RWPE2 (cell line): Measurements from ENCODE around the gene ALAS1.
"Not testable (repeated sequence)": the region's sequence is repeated elsewhere in the genome, so short reads cannot be mapped to it uniquely, and the experiment has no call there.

Experiments used
- ATAC-seq: fragments of 200-7000 bp; cut with Tn5 transposase; 3 replicates; pipeline ENCODE4 v1.9.1; 2021; ENCODE audit warnings: low read depth
- DNase-seq: peaks from one replicate; pipeline ENCODE4 v3.0.0-alpha.2; 2020; ENCODE audit warnings: low spot score
- H3K27ac ChIP-seq: fragments of 450-650 bp; 2 replicates; pipeline ENCODE4 v1.5.1; 2017; ENCODE audit warnings: mild to moderate bottlenecking; ENCODE audit not compliant: poor library complexity, severe bottlenecking
- H3K27me3 ChIP-seq: fragments of 250-450 bp; sonication (Bioruptor Pico); 2 replicates; pipeline ENCODE4 v1.5.1; 2021; ENCODE audit warnings: mild to moderate bottlenecking, moderate library complexity; ENCODE audit not compliant: insufficient read depth, poor library complexity, severe bottlenecking
- H3K36me3 ChIP-seq: fragments of 250-450 bp; sonication (Bioruptor Pico); 2 replicates; pipeline ENCODE4 v1.5.1; 2020; ENCODE audit warnings: low read depth, mild to moderate bottlenecking, moderate library complexity
- H3K4me1 ChIP-seq: fragments of 250-450 bp; sonication (Bioruptor Pico); 2 replicates; pipeline ENCODE4 v1.5.1; 2021; ENCODE audit warnings: mild to moderate bottlenecking, moderate library complexity; ENCODE audit not compliant: insufficient read depth, poor library complexity, severe bottlenecking
- H3K4me3 ChIP-seq: fragments of 250-450 bp; sonication (Bioruptor Pico); 2 replicates; pipeline ENCODE4 v1.5.1; 2021; ENCODE audit warnings: mild to moderate bottlenecking, moderate library complexity; ENCODE audit not compliant: severe bottlenecking
- H3K9me3 ChIP-seq: fragments of 250-450 bp; sonication (Bioruptor Pico); 2 replicates; pipeline ENCODE4 v1.5.1; 2021; ENCODE audit warnings: mild to moderate bottlenecking, moderate library complexity; ENCODE audit not compliant: severe bottlenecking
- TF ChIP-seq, protein P1 (sequence below): fragments of 450-650 bp; IDR thresholded peaks from one replicate; pipeline ENCODE4 v1.5.1; 2017; ENCODE audit warnings: mild to moderate bottlenecking, moderate library complexity; ENCODE audit not compliant: poor library complexity, severe bottlenecking

Gene ALAS1

DNA sequence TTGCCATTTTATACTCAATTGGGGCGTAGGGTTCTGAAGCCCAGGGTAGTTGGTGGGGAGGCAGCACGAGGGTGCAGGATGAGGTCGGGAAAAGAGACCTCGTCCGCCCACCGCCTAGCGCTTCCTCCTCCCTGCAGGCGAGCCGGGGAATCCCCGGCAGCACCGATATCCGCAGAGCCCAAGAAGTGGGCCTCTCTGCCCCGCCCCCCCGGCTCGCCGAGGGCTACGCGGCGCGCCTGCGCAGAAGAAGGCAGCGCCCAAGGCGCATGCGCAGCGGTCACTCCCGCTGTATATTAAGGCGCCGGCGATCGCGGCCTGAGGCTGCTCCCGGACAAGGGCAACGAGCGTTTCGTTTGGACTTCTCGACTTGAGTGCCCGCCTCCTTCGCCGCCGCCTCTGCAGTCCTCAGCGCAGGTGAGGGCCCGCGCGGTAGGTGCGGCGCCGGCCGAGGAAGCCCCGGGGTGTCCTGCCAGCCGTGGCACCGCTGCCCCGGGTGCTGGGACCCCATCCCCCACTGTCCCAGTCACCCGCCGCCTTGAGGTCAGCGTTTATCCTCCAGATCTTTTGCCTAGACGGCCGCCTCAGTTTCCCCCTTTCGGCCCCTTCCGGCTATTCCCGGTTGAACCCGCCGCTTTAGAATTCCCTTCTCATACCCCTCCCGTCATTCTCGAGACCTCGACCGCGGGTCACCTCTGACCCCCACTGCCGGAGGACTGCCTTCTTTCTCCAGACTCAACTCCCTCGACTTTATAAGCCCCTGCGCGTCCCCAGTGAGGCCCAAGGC is at the start of gene ALAS1:
ALAS1 (plus strand) TSS at position 319 of the 784 bp plus-strand sequence. CDS start 1,082 bp downstream, outside the sequence.
- peak; percentile 85 for DNase-seq
- peak; percentile 75 for ATAC-seq
- H3K36me3 ChIP-seq: peaks cover 40% of the 10 kb centered on the region
- H3K9me3 ChIP-seq: no peaks in the 10 kb centered on the region
- no peaks in the 10 kb centered on the region for H3K27me3 ChIP-seq
- peaks cover 11% of the 10 kb centered on the region for H3K4me1 ChIP-seq
- TF ChIP-seq, protein P1, sequence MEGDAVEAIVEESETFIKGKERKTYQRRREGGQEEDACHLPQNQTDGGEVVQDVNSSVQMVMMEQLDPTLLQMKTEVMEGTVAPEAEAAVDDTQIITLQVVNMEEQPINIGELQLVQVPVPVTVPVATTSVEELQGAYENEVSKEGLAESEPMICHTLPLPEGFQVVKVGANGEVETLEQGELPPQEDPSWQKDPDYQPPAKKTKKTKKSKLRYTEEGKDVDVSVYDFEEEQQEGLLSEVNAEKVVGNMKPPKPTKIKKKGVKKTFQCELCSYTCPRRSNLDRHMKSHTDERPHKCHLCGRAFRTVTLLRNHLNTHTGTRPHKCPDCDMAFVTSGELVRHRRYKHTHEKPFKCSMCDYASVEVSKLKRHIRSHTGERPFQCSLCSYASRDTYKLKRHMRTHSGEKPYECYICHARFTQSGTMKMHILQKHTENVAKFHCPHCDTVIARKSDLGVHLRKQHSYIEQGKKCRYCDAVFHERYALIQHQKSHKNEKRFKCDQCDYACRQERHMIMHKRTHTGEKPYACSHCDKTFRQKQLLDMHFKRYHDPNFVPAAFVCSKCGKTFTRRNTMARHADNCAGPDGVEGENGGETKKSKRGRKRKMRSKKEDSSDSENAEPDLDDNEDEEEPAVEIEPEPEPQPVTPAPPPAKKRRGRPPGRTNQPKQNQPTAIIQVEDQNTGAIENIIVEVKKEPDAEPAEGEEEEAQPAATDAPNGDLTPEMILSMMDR: no peak
- H3K27ac ChIP-seq: peak within 1 kb of the TSS; percentile 11
- H3K4me3 ChIP-seq: peak within 1 kb of the TSS; percentile 90

DNA sequence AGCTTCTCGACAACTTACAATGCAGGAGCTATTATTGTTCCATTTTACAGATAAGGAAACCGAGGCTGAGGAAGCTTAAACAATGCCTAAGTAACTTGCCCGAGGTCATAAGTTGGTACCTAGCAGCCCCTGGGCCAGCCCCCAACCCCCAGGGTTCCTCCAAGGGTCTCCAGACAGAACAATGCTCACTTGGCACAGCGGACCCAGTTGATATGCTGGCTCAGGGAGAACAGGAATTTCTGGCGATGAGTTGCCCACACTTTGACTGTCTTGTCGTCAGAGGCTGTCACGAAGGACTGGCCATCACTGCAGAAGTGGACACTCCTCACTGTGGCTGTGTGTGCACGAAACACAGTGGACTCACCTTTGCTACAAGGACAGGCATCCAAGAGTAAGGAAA is 48.9 kb upstream of the ALAS1 start:
- Histone ChIP-seq H3K36me3 (peaks cover 50% of the 10 kb centered on the region), H3K27ac (no peak overlapping the region), H3K27me3 (no peaks in the 10 kb centered on the region), H3K4me3 (no peak overlapping the region), H3K4me1 (peaks cover 7% of the 10 kb centered on the region), H3K9me3 (no peaks in the 10 kb centered on the region)
- DNase-seq: no peak
- no peak for ATAC-seq
- TF ChIP-seq, protein P1: no peak

DNA sequence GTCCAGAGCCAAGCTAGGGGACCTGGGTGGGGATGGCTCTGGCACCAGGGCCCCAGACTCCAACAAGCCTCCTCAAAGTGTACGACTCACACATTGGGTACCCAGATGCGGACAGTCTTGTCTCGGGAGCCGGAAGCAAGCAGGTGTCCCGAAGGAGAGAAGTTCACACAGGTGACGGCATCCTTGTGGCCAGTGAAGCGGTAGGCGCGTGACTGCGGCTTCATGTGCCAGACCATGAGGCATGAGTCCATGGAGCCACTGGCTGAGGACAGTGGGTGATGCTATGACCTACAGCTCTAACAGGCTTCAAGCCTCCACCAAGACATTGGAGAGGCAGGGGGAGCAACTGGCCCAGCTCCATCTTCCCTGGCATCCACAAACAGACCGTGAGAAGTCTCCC is 48.2 kb upstream of the ALAS1 start:
- TF ChIP-seq, protein P1: no peak
- Histone ChIP-seq H3K36me3 (peaks cover 44% of the 10 kb centered on the region), H3K9me3 (no peaks in the 10 kb centered on the region), H3K27ac (no peak overlapping the region), H3K4me3 (no peak overlapping the region), H3K27me3 (no peaks in the 10 kb centered on the region), H3K4me1 (peaks cover 7% of the 10 kb centered on the region)
- DNase-seq (no peak), ATAC-seq (no peak)

DNA sequence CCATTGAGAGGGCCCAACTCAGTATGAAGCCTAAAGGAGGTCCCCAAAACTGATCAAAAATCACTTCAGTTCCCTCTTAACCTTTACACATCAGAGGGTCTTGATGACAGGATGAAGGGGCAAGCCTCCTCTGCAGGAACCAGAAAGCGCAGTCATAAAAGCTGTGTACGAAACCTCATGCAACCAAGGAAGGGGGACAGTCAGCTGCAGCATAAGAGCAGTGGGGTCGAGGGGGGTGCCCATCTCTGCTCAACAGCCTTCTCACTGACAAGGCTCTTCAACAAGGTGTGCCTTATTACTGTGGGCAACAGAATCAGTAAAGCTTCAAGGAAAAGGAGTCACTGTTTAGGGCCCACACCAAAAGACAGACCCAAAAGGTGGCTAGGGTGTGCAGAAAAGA is 47.6 kb upstream of the ALAS1 start:
- H3K4me3 ChIP-seq: no peak overlapping the region
- H3K27ac ChIP-seq: no peak overlapping the region
- H3K27me3 ChIP-seq: no peaks in the 10 kb centered on the region
- TF ChIP-seq, protein P1: no peak
- no peak for ATAC-seq
- H3K4me1 ChIP-seq: peaks cover 11% of the 10 kb centered on the region
- no peaks in the 10 kb centered on the region for H3K9me3 ChIP-seq
- peaks cover 39% of the 10 kb centered on the region for H3K36me3 ChIP-seq
- DNase-seq: no peak

DNA sequence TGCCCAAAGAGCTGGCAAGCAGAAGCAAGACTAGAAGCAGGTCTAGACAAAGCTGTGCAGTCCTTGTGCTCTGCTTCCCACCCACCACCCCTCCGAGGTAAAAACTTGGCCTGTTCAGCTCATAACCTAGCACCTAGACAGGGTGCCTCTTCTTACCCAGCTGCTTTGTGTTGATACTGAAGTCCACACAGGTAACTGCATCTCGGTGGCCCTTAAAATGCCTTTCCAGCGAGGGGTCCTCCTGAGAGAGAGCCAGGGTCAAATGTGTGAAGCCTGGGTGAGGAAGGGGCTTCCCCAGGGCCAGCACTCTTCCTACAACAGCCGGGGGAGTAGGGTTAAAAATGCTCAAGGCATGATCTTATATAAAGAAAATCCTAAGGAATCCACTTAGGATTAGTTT is 47.1 kb upstream of the ALAS1 start:
- peaks cover 37% of the 10 kb centered on the region for H3K36me3 ChIP-seq
- TF ChIP-seq, protein P1: no peak
- no peak overlapping the region for H3K27ac ChIP-seq
- H3K4me3 ChIP-seq: no peak overlapping the region
- no peaks in the 10 kb centered on the region for H3K9me3 ChIP-seq
- DNase-seq: no peak
- ATAC-seq: no peak
- peaks cover 11% of the 10 kb centered on the region for H3K4me1 ChIP-seq
- no peaks in the 10 kb centered on the region for H3K27me3 ChIP-seq

DNA sequence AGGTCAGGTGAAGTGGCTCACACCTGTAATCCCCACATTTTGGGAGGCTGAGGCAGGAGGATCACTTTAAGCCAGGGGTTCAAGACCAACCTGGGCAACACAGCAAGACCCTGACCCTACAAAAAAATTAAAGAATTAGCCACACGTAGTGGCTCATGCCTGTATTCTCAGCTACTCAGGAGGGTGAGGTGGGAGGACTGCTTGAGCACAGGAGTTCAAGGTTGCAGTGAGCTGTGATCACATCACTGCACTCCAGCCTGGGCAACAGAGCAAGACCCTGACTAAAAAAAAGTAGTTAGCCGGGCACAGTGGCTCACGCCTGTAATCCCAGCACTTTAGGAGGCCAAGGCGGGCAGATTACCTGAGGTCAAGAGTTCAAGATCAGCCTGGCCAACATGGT is 46.0 kb upstream of the ALAS1 start:
- H3K4me1 ChIP-seq: peaks cover 11% of the 10 kb centered on the region
- not testable (repeated sequence) for ATAC-seq, H3K9me3 ChIP-seq, H3K27ac ChIP-seq, DNase-seq, H3K4me3 ChIP-seq, H3K27me3 ChIP-seq
- peaks cover 28% of the 10 kb centered on the region for H3K36me3 ChIP-seq
